OCI-LY1 (cell line): ENCODE results near the gene SHC4.

Source experiments
- CTCF ChIP-seq: fragments of 200-600 bp; sonication (generic), shearing (Covaris generic); IDR thresholded peaks from 2 replicates; pipeline ENCODE4 v1.5.1; 2017; ENCODE audit warnings: mild to moderate bottlenecking, antibody characterized with exemption, low read length, moderate library complexity, mixed read lengths
- EZH2 ChIP-seq: fragments of 200-600 bp; sonication (generic), shearing (Covaris generic); IDR thresholded peaks from 2 replicates; pipeline ENCODE4 v1.8.0; 2017; ENCODE audit warnings: borderline replicate concordance, mixed run types, mild to moderate bottlenecking, antibody characterized with exemption, low read length, moderate library complexity, mixed read lengths

GRCh38 chr15:48966595-48967301, 3.0 kb upstream of the SHC4 start:
- no peak for TF ChIP-seq CTCF
- no peak for TF ChIP-seq EZH2
